Mesenchymal stem cell (in vitro differentiated cells and primary cell): ENCODE results near the gene EXOC6. TPM values are rescaled to one million over a fixed set of nuclear protein-coding genes. Genes with fewer than 3 reads are reported as not detected.

Experiments
- DNase-seq: peaks from one replicate; pipeline ENCODE4 v3.0.0-alpha.2; 2013
- H2AFZ ChIP-seq: one replicate; pipeline ENCODE4 v1.6.1; 2013; ENCODE audit warnings: low read depth, mild to moderate bottlenecking, control low read depth, inconsistent platforms, low read length, moderate library complexity
- H2AK5ac ChIP-seq: 2 replicates; pipeline ENCODE4 v1.6.1; 2013; ENCODE audit warnings: low read length, moderate library complexity, mild to moderate bottlenecking, inconsistent platforms; ENCODE audit not compliant: severe bottlenecking
- H2BK120ac ChIP-seq: one replicate; pipeline ENCODE4 v1.6.1; 2013; ENCODE audit warnings: low read depth, mild to moderate bottlenecking, inconsistent platforms, low read length, moderate library complexity
- H2BK12ac ChIP-seq, 2 experiments: one replicate each; pipeline ENCODE4 v1.6.1; 2013; ENCODE audit warnings: inconsistent platforms in 2 of 2, low read length in 2 of 2, mild to moderate bottlenecking in 2 of 2, moderate library complexity in 2 of 2, control low read depth in 1 of 2
- H2BK15ac ChIP-seq: one replicate; pipeline ENCODE4 v1.6.1; 2013; ENCODE audit warnings: mild to moderate bottlenecking, low read depth, inconsistent platforms; ENCODE audit not compliant: poor library complexity, severe bottlenecking
- H2BK5ac ChIP-seq: 2 replicates; pipeline ENCODE4 v1.6.1; 2013; ENCODE audit warnings: low read depth, mild to moderate bottlenecking, low read length, control low read depth, inconsistent platforms; ENCODE audit not compliant: poor library complexity, severe bottlenecking
- H3K14ac ChIP-seq, 2 experiments: one replicate each; pipeline ENCODE4 v1.6.1; 2013; ENCODE audit warnings: inconsistent platforms in 2 of 2, low read length in 2 of 2, control low read depth in 1 of 2, mild to moderate bottlenecking in 1 of 2, moderate library complexity in 1 of 2
- H3K18ac ChIP-seq, 2 experiments: one replicate each; pipeline ENCODE4 v1.6.1; 2013; ENCODE audit warnings: inconsistent platforms in 2 of 2, low read length in 2 of 2, control low read depth in 1 of 2, low read depth in 1 of 2, mild to moderate bottlenecking in 1 of 2
- H3K23ac ChIP-seq, 2 experiments: one replicate each; pipeline ENCODE4 v1.6.1; 2013; ENCODE audit warnings: inconsistent platforms in 2 of 2, low read length in 2 of 2, mild to moderate bottlenecking in 2 of 2, moderate library complexity in 2 of 2, control low read depth in 1 of 2
- H3K27ac ChIP-seq: 2 replicates; pipeline ENCODE4 v1.5.1; 2013; ENCODE audit warnings: mild to moderate bottlenecking, moderate library complexity, low read length, control low read depth, inconsistent platforms; ENCODE audit not compliant: poor library complexity, severe bottlenecking
- H3K27me3 ChIP-seq, 2 experiments: 2 replicates each; pipeline versions ENCODE4 v1.6.1 to v1.7.0; 2013; ENCODE audit warnings: low read length in 2 of 2, mild to moderate bottlenecking in 2 of 2, moderate library complexity in 2 of 2, control low read depth in 1 of 2, inconsistent platforms in 1 of 2; ENCODE audit not compliant: control insufficient read depth in 1 of 2, insufficient read depth in 1 of 2
- H3K36me3 ChIP-seq, 2 experiments: 2 replicates each; pipeline versions ENCODE4 v1.6.1 to v1.7.0; 2013; ENCODE audit warnings: low read length in 2 of 2, control low read depth in 1 of 2, inconsistent platforms in 1 of 2, low read depth in 1 of 2, mild to moderate bottlenecking in 1 of 2; ENCODE audit not compliant: insufficient read depth in 2 of 2, control insufficient read depth in 1 of 2
- H3K4ac ChIP-seq, 2 experiments: one replicate each; pipeline ENCODE4 v1.6.1; 2013; ENCODE audit warnings: inconsistent platforms in 2 of 2, low read length in 2 of 2, mild to moderate bottlenecking in 2 of 2, moderate library complexity in 2 of 2, control low read depth in 1 of 2, low read depth in 1 of 2
- H3K4me1 ChIP-seq: 2 replicates; pipeline ENCODE4 v1.6.1; 2013; ENCODE audit warnings: low read depth, low read length, control low read depth; ENCODE audit not compliant: control insufficient read depth, insufficient read depth
- H3K4me2 ChIP-seq: 2 replicates; pipeline ENCODE4 v1.6.1; 2013; ENCODE audit warnings: low read length, mild to moderate bottlenecking, inconsistent platforms; ENCODE audit not compliant: poor library complexity, severe bottlenecking
- H3K4me3 ChIP-seq, 2 experiments: 2 replicates each; pipeline versions ENCODE4 v1.5.1 to v1.7.0; 2013; ENCODE audit warnings: low read length in 2 of 2, mild to moderate bottlenecking in 2 of 2, control low read depth in 1 of 2, low read depth in 1 of 2; ENCODE audit not compliant: insufficient read depth in 1 of 2
- H3K79me1 ChIP-seq: replicated peaks from 2 replicates; pipeline ENCODE4 v1.6.1; 2013; ENCODE audit warnings: mild to moderate bottlenecking, control low read depth, low read length, inconsistent platforms; ENCODE audit not compliant: poor library complexity, severe bottlenecking
- H3K9ac ChIP-seq: 2 replicates; pipeline ENCODE4 v1.7.0; 2013; ENCODE audit warnings: mild to moderate bottlenecking, low read length, moderate library complexity
- H3K9me3 ChIP-seq: 2 replicates; pipeline ENCODE4 v1.7.0; 2013; ENCODE audit warnings: mild to moderate bottlenecking, low read length; ENCODE audit not compliant: control insufficient read depth
- H4K8ac ChIP-seq: one replicate; pipeline ENCODE4 v1.6.1; 2013; ENCODE audit warnings: inconsistent platforms, mild to moderate bottlenecking, low read length, moderate library complexity
- H4K91ac ChIP-seq: one replicate; pipeline ENCODE4 v1.6.1; 2013; ENCODE audit warnings: mild to moderate bottlenecking, low read length, inconsistent platforms
- WGBS: methylation state at CpG from one replicate; pipeline ENCODE4 v1.1.7; 2013; ENCODE audit warnings: mixed read lengths; 5-methylcytosine and 5-hydroxymethylcytosine counted together
- small RNA-seq: library from polyadenylated mRNA; stranded (forward); fragments of <200 nt; extraction: miRNeasy Mini kit (QIAGEN cat#:217004); gene quantifications from one replicate; pipeline ENCODE3, GENCODE V24; 2013; ENCODE audit warnings: low read depth

The EXOC6 gene

GRCh38 chr10:93103953-93104352 is 255.6 kb downstream of the EXOC6 start:
- H3K9me3 ChIP-seq: peaks cover 8% of the 10 kb centered on the region
- H3K23ac ChIP-seq: no peak overlapping the region
- no peak overlapping the region for H3K4ac ChIP-seq
- H3K4me3 ChIP-seq: no peak overlapping the region
- no peak for DNase-seq
- no peaks in the 10 kb centered on the region for H3K79me1 ChIP-seq
- H3K27ac ChIP-seq: no peak overlapping the region
- H2BK15ac ChIP-seq: no peak overlapping the region
- H2BK12ac ChIP-seq: no peak overlapping the region
- H4K8ac ChIP-seq: no peak overlapping the region
- no peak overlapping the region for H3K18ac ChIP-seq
- H3K4me2 ChIP-seq: no peak overlapping the region
- no peak overlapping the region for H2BK5ac ChIP-seq
- no peak overlapping the region for H2BK120ac ChIP-seq
- no peak overlapping the region for H3K14ac ChIP-seq
- no peak overlapping the region for H4K91ac ChIP-seq
- no peaks in the 10 kb centered on the region for H3K36me3 ChIP-seq
- H3K27me3 ChIP-seq: peaks cover 0 to under 1% of the 10 kb centered on the region in 2 experiments
- no peak overlapping the region for H3K9ac ChIP-seq
- no peak overlapping the region for H2AFZ ChIP-seq
- H3K4me1 ChIP-seq: no peaks in the 10 kb centered on the region
- no CpG with 5 or more reads among the region's 1 CpG for WGBS
- no peak overlapping the region for H2AK5ac ChIP-seq

DNA sequence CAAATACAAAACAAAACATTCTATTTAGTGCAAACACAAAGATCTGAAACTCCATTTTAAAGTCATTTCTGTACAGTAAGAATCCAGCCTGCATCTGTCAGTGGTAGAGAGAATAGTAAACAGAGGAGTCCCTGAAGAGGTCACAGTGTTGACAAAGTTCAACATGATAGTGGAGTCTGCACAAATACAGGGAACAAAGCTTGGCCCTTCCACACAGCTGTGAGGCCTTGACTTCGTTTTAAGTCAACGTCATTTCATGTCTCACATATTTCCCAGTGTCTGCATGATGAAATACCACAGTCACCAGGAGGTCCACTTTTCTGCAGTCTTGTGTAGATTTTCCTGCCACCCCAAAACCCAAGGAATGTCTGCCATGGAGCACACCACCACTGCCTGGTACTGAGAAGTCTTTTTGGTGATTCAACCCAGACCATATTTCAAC is 258.3 kb downstream of the EXOC6 start:
- H4K91ac ChIP-seq: no peak overlapping the region
- H2BK5ac ChIP-seq: no peak overlapping the region
- H3K4me3 ChIP-seq: no peak overlapping the region
- no peak overlapping the region for H3K18ac ChIP-seq
- H4K8ac ChIP-seq: no peak overlapping the region
- no peak overlapping the region for H2BK12ac ChIP-seq
- no peaks in the 10 kb centered on the region for H3K27me3 ChIP-seq
- H3K79me1 ChIP-seq: no peaks in the 10 kb centered on the region
- H2BK120ac ChIP-seq: no peak overlapping the region
- H2AFZ ChIP-seq: no peak overlapping the region
- H3K4ac ChIP-seq: no peak overlapping the region
- H3K9me3 ChIP-seq: peaks cover 8% of the 10 kb centered on the region
- H3K14ac ChIP-seq: no peak overlapping the region
- DNase-seq: peak; percentile 10
- H2AK5ac ChIP-seq: no peak overlapping the region
- no peak overlapping the region for H2BK15ac ChIP-seq
- H3K9ac ChIP-seq: no peak overlapping the region
- H3K23ac ChIP-seq: no peak overlapping the region
- H3K4me2 ChIP-seq: no peak overlapping the region
- no peaks in the 10 kb centered on the region for H3K36me3 ChIP-seq
- no peaks in the 10 kb centered on the region for H3K4me1 ChIP-seq
- 74% methylated on average over 2 of the region's 2 CpGs for WGBS
- no peak overlapping the region for H3K27ac ChIP-seq

Small RNA genes within 50 kb of the gene (small RNA-seq; reads per million reads assigned to genes)
- gene AL392103.1: not detected
